T-helper 17 cell (primary cell): Measurements from ENCODE around the gene GRAMD4. TPM values are rescaled to one million over a fixed set of nuclear protein-coding genes. Genes with fewer than 3 reads are reported as not detected.

Experiments used
- ATAC-seq: fragments of 150-1000 bp; cut with Tn5 transposase; 2 replicates; pipeline ENCODE4 v1.10.0; 2021; ENCODE audit warnings: mild to moderate bottlenecking, moderate library complexity
- DNase-seq, 3 donors: peaks; one replicate each; pipeline versions ENCODE4 v3.0.0 to v3.0.0-alpha.2; 2020 to 2021
- H3K9me3 ChIP-seq: one replicate; pipeline ENCODE4 v1.7.0; 2013; ENCODE audit warnings: low read length, mild to moderate bottlenecking; ENCODE audit not compliant: control insufficient read depth, poor library complexity, severe bottlenecking
- H3K27ac Mint-ChIP-seq: one replicate; pipeline ENCODE4 v1.8.0; 2022; ENCODE audit warnings: mild to moderate bottlenecking, moderate library complexity, mixed read lengths
- H3K27me3 Mint-ChIP-seq: one replicate; pipeline ENCODE4 v1.8.0; 2022; ENCODE audit warnings: mixed read lengths
- H3K36me3 Mint-ChIP-seq: one replicate; pipeline ENCODE4 v1.8.0; 2022; ENCODE audit warnings: low read depth, mixed read lengths
- H3K4me1 Mint-ChIP-seq: one replicate; pipeline ENCODE4 v1.8.0; 2022; ENCODE audit warnings: mild to moderate bottlenecking, mixed read lengths
- H3K4me3 Mint-ChIP-seq: one replicate; pipeline ENCODE4 v1.8.0; 2022; ENCODE audit warnings: mild to moderate bottlenecking, moderate library complexity, mixed read lengths
- total RNA-seq, 4 donors: library from RNA in 2 of 4; stranded (reverse) in 2 of 4; gene quantifications; one replicate each; pipeline ENCODE4 v1.2.3 and lab custom pipeline; 2022 to 2026

Gene GRAMD4
- total RNA-seq, 2 donors from 2014 or later = 14.2 to 14.5 TPM

GRCh38 chr22:46657996-46658947 is 38.1 kb downstream of the GRAMD4 start:
- H3K9me3 ChIP-seq = no peaks in the 10 kb centered on the region
- DNase-seq (no peak), ATAC-seq (no peak)
- Mint-ChIP-seq H3K36me3 (no peaks in the 10 kb centered on the region), H3K27ac (peak overlapping the region; percentile 69), H3K4me3 (no peak overlapping the region), H3K27me3 (no peaks in the 10 kb centered on the region), H3K4me1 (peaks cover 19% of the 10 kb centered on the region)

- Mint-ChIP-seq H3K4me1 (peaks cover 19% of the 10 kb centered on the region), H3K27ac (peak overlapping the region; percentile 41), H3K36me3 (no peaks in the 10 kb centered on the region), H3K27me3 (no peaks in the 10 kb centered on the region), H3K4me3 (no peak overlapping the region)
- DNase-seq = no peak
- no peak for ATAC-seq
- no peaks in the 10 kb centered on the region for H3K9me3 ChIP-seq
Measured at GRCh38 chr22:46659059-46659790, 39.0 kb downstream of the GRAMD4 start.

- ATAC-seq = no peak
- DNase-seq = no peak
- H3K9me3 ChIP-seq = no peaks in the 10 kb centered on the region
- Mint-ChIP-seq H3K4me3 (no peak overlapping the region), H3K27ac (peak overlapping the region; percentile 95), H3K4me1 (peaks cover 19% of the 10 kb centered on the region), H3K36me3 (no peaks in the 10 kb centered on the region), H3K27me3 (no peaks in the 10 kb centered on the region)
Measured at GRCh38 chr22:46659791-46660186, 39.6 kb downstream of the GRAMD4 start.

- DNase-seq (peak in 2 of 3 donors; percentile 26 to 41), ATAC-seq (peak; percentile 70)
- Mint-ChIP-seq H3K4me3 (peak overlapping the region; percentile 89), H3K27me3 (no peaks in the 10 kb centered on the region), H3K27ac (peak overlapping the region; percentile 95), H3K4me1 (peaks cover 19% of the 10 kb centered on the region), H3K36me3 (no peaks in the 10 kb centered on the region)
- no peaks in the 10 kb centered on the region for H3K9me3 ChIP-seq
Measured at GRCh38 chr22:46660604-46661201, 40.5 kb downstream of the GRAMD4 start.

- Mint-ChIP-seq H3K27ac (peak overlapping the region; percentile 95), H3K4me1 (peaks cover 19% of the 10 kb centered on the region), H3K27me3 (no peaks in the 10 kb centered on the region), H3K36me3 (no peaks in the 10 kb centered on the region), H3K4me3 (peak overlapping the region; percentile 89)
- ATAC-seq (peak; percentile 83), DNase-seq (peak; percentile 44 to 62 (median 47))
- no peaks in the 10 kb centered on the region for H3K9me3 ChIP-seq
Measured at GRCh38 chr22:46661221-46661851, 41.1 kb downstream of the GRAMD4 start.

- Mint-ChIP-seq H3K36me3 (no peaks in the 10 kb centered on the region), H3K27ac (peak overlapping the region; percentile 95)
Measured at GRCh38 chr22:46662226-46662625, 42.0 kb downstream of the GRAMD4 start.

GRCh38 chr22:46663001-46663400 is 42.8 kb downstream of the GRAMD4 start:
- H3K27ac Mint-ChIP-seq = peak overlapping the region; percentile 6
- DNase-seq (no peak), ATAC-seq (no peak)
- H3K36me3 Mint-ChIP-seq = no peaks in the 10 kb centered on the region
- H3K4me1 Mint-ChIP-seq = peaks cover 19% of the 10 kb centered on the region
- H3K4me3 Mint-ChIP-seq = no peak overlapping the region
- no peaks in the 10 kb centered on the region for H3K27me3 Mint-ChIP-seq
- H3K9me3 ChIP-seq = no peaks in the 10 kb centered on the region

More at GRCh38 chr22:46662226-46662625, 42.0 kb downstream of the GRAMD4 start:
- ATAC-seq (no peak), DNase-seq (no peak)
- no peak overlapping the region for H3K4me3 Mint-ChIP-seq
- no peaks in the 10 kb centered on the region for H3K9me3 ChIP-seq
- no peaks in the 10 kb centered on the region for H3K27me3 Mint-ChIP-seq
- H3K4me1 Mint-ChIP-seq = peaks cover 19% of the 10 kb centered on the region

GRCh38 chr22:46663436-46664100 is 43.4 kb downstream of the GRAMD4 start:
- H3K9me3 ChIP-seq = no peaks in the 10 kb centered on the region
- Mint-ChIP-seq H3K4me1 (peaks cover 19% of the 10 kb centered on the region), H3K27ac (peak overlapping the region; percentile 47), H3K36me3 (no peaks in the 10 kb centered on the region), H3K4me3 (no peak overlapping the region), H3K27me3 (no peaks in the 10 kb centered on the region)
- no peak for DNase-seq
- ATAC-seq = no peak

- Mint-ChIP-seq H3K27me3 (no peaks in the 10 kb centered on the region), H3K4me3 (no peak overlapping the region), H3K36me3 (no peaks in the 10 kb centered on the region), H3K4me1 (peaks cover 19% of the 10 kb centered on the region), H3K27ac (peak overlapping the region; percentile 47)
- H3K9me3 ChIP-seq = no peaks in the 10 kb centered on the region
- DNase-seq = no peak
- ATAC-seq = no peak
Measured at GRCh38 chr22:46664301-46664855, 44.2 kb downstream of the GRAMD4 start.

GRCh38 chr22:46665151-46665695 is 45.0 kb downstream of the GRAMD4 start:
- no peaks in the 10 kb centered on the region for H3K27me3 Mint-ChIP-seq
- no peaks in the 10 kb centered on the region for H3K9me3 ChIP-seq
- H3K27ac Mint-ChIP-seq = no peak overlapping the region
- H3K36me3 Mint-ChIP-seq = peaks cover 2% of the 10 kb centered on the region
- H3K4me1 Mint-ChIP-seq = peaks cover 17% of the 10 kb centered on the region
- ATAC-seq (no peak), DNase-seq (no peak)
- no peak overlapping the region for H3K4me3 Mint-ChIP-seq

- H3K27me3 Mint-ChIP-seq = no peaks in the 10 kb centered on the region
- peaks cover 12% of the 10 kb centered on the region for H3K4me1 Mint-ChIP-seq
- no peak for ATAC-seq
- no peaks in the 10 kb centered on the region for H3K9me3 ChIP-seq
- H3K27ac Mint-ChIP-seq = no peak overlapping the region
- peaks cover 2% of the 10 kb centered on the region for H3K36me3 Mint-ChIP-seq
- H3K4me3 Mint-ChIP-seq = no peak overlapping the region
- no peak for DNase-seq
Measured at GRCh38 chr22:46665751-46666280, 45.6 kb downstream of the GRAMD4 start.
